Activated CD4-positive, alpha-beta T cell treated with anti-CD3 and anti-CD28 coated beads, Interleukin-2, amount 10 ng/mL, durations not matched to agents 24 days and 14 days (primary cell): ENCODE measurements around the gene CLDN34. TPM values are rescaled to one million over a fixed set of nuclear protein-coding genes. Genes with fewer than 3 reads are reported as not detected.

ENCODE experiments used
- DNase-seq: peaks from one replicate; pipeline ENCODE4 v3.0.0; 2022
- H3K27ac Mint-ChIP-seq: one replicate; pipeline ENCODE4 v1.8.0; 2022; ENCODE audit warnings: mild to moderate bottlenecking, mixed read lengths
- H3K27me3 Mint-ChIP-seq: one replicate; pipeline ENCODE4 v1.8.0; 2022; ENCODE audit warnings: mixed read lengths
- H3K36me3 Mint-ChIP-seq: one replicate; pipeline ENCODE4 v1.8.0; 2022; ENCODE audit warnings: low read depth, mild to moderate bottlenecking, mixed read lengths
- H3K4me1 Mint-ChIP-seq: one replicate; pipeline ENCODE4 v1.8.0; 2021; ENCODE audit warnings: mixed read lengths
- H3K4me3 Mint-ChIP-seq: one replicate; pipeline ENCODE4 v1.8.0; 2022; ENCODE audit warnings: mild to moderate bottlenecking, moderate library complexity, mixed read lengths
- H3K9me3 Mint-ChIP-seq: one replicate; pipeline ENCODE4 v1.8.0; 2021; ENCODE audit warnings: mixed read lengths
- intact Hi-C: fragments of 100-400 bp; cut with micrococcal nuclease; formaldehyde crosslinking; loops from one replicate; pipeline ENCODE4 v1.15.1; 2023
- total RNA-seq: library from RNA; stranded (reverse); gene quantifications from 2 replicates; pipeline ENCODE4 v1.2.3, GENCODE V29; 2022

CLDN34 gene
- total RNA-seq, 1 donor from 2014 or later = not detected

DNA sequence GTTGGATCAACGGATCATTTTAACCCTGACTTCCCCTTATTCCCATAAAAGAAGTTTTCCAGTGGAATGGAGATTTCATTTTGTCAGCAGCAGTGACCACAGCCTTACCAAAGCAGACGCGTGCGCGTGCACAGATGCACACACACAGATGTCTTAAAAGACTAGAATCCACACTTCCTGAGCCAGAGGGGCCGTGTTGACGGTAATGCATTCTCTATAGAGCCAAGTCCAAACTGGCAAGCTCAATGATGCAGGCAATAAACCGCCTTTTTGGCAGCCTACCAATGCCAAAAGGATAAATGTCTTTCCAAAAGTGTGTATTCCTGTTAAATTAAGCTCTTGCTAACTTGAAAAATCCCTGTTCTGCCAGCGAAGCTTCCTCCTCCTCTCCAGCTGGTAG, 18.8 kb upstream of the CLDN34 start:
- H3K27me3 Mint-ChIP-seq = peaks cover 24% of the 10 kb centered on the region
- no peaks in the 10 kb centered on the region for H3K4me1 Mint-ChIP-seq
- no peak for DNase-seq
- no peak overlapping the region for H3K4me3 Mint-ChIP-seq
- intact Hi-C loops = no loop called here
- H3K27ac Mint-ChIP-seq = no peak overlapping the region
- no peaks in the 10 kb centered on the region for H3K9me3 Mint-ChIP-seq
- H3K36me3 Mint-ChIP-seq = no peaks in the 10 kb centered on the region

DNA sequence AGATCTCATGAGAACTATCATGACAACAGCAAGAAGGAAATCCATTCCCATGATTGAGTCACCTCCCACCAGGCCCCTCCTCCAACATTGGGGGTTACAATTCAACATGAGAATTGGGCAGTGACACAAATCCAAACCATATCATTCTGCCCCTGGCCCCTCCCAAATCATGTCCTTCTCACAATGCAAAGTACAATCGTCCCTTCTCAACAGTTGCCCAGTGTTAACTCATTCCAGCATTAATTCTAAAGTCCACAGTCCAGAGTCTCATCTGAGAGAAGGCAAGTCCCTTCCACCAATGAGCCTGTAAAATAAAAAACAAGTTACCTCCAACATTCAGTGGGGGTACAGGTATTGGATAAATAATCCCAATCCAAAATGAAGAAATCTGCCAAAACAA, 14.9 kb upstream of the CLDN34 start:
- no peak overlapping the region for H3K27ac Mint-ChIP-seq
- H3K4me1 Mint-ChIP-seq = no peaks in the 10 kb centered on the region
- H3K36me3 Mint-ChIP-seq = no peaks in the 10 kb centered on the region
- peaks cover 16% of the 10 kb centered on the region for H3K27me3 Mint-ChIP-seq
- DNase-seq = no peak
- no peaks in the 10 kb centered on the region for H3K9me3 Mint-ChIP-seq
- no peak overlapping the region for H3K4me3 Mint-ChIP-seq
- intact Hi-C loops = no loop called here

DNA sequence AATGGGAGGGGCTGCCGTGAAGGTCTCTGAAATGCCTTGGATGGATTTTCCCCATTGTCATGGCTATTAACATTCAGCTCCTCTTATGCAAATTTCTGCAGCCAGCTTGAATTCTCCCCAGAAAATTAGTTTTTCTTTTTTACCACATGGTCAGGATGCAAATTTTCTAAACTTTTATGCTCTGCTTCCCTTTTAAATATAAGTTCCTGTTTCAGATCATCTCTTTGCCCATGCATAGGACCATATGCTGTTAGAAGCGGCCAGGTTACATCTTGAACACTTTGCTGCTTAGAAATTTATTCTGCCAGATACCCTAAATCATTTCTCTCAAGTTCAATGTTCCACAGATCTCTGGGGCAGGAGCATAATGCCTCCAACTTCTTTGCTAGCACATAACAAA, 13.8 kb upstream of the CLDN34 start:
- Mint-ChIP-seq H3K27me3 (peaks cover 9% of the 10 kb centered on the region), H3K36me3 (no peaks in the 10 kb centered on the region), H3K4me3 (no peak overlapping the region), H3K27ac (no peak overlapping the region), H3K4me1 (no peaks in the 10 kb centered on the region), H3K9me3 (no peaks in the 10 kb centered on the region)
- DNase-seq = no peak
- intact Hi-C loops = no loop called here

DNA sequence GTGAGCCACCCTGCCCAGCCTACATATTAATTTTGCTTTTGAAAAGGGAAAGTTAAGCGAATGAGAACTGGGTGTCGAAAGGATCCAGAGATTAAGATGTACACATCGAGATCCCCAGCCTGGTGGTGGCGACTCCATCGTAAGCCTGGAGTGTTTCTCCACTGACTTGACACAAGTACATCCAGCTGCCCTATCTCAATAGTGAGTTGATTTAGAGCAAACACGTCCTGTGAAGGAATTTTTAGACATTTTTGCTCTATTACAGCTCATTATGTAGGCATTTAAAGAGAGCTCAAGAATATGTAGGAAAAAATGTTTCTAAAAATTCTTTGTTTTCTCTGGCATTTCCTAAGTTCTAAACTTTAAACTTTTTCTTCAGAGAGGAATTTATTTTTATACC, 11.7 kb upstream of the CLDN34 start:
- H3K4me1 Mint-ChIP-seq = no peaks in the 10 kb centered on the region
- H3K4me3 Mint-ChIP-seq = no peak overlapping the region
- H3K9me3 Mint-ChIP-seq = no peaks in the 10 kb centered on the region
- intact Hi-C loops = no loop called here
- DNase-seq = no peak
- no peak overlapping the region for H3K27ac Mint-ChIP-seq
- H3K27me3 Mint-ChIP-seq = peaks cover 4% of the 10 kb centered on the region
- no peaks in the 10 kb centered on the region for H3K36me3 Mint-ChIP-seq

DNA sequence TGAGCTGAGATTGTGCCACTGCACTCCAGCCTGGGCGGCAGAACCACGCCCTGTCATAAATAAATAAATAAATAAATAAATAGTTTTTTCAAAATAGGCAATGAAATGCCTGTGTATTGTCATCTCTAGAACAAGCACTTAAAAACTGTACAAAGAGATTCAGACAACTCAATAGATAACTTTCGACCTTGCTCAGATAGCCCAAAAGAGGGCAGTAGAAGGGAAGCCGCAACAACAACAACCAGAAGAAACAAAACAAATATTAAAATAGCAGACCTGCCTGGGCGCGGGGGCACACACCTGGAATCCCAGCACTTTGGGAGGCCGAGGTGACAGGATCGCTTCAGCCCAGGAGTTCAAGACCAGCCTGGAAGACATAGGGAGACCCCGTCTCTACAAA, 9.4 kb upstream of the CLDN34 start:
- Mint-ChIP-seq H3K9me3 (no peaks in the 10 kb centered on the region), H3K27me3 (peaks cover 4% of the 10 kb centered on the region), H3K4me1 (no peaks in the 10 kb centered on the region), H3K36me3 (no peaks in the 10 kb centered on the region), H3K4me3 (no peak overlapping the region), H3K27ac (no peak overlapping the region)
- intact Hi-C loops = no loop called here
- DNase-seq = no peak

DNA sequence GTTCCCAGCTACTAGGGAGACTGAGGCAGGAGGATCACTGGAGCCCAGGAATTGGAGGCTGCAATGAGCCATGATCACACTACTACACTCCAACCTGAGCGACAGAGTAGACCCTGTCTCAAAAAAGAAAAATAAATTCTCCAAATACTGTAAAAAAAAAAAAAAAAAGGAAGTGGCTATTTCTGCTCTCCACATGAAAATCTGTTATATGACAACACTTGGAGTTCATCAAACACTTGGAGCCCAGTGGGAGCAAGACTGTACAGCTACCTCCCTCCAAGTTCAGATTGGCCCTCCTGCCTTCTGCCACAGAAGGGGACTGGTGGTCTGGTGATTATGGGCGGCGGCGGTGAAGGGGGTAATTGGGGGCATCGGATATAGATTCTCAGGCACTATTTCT, 9.0 kb upstream of the CLDN34 start:
- Mint-ChIP-seq H3K4me3 (no peak overlapping the region), H3K27ac (no peak overlapping the region), H3K4me1 (no peaks in the 10 kb centered on the region), H3K9me3 (no peaks in the 10 kb centered on the region), H3K36me3 (no peaks in the 10 kb centered on the region), H3K27me3 (peaks cover 4% of the 10 kb centered on the region)
- DNase-seq = no peak
- intact Hi-C loops = no loop called here

DNA sequence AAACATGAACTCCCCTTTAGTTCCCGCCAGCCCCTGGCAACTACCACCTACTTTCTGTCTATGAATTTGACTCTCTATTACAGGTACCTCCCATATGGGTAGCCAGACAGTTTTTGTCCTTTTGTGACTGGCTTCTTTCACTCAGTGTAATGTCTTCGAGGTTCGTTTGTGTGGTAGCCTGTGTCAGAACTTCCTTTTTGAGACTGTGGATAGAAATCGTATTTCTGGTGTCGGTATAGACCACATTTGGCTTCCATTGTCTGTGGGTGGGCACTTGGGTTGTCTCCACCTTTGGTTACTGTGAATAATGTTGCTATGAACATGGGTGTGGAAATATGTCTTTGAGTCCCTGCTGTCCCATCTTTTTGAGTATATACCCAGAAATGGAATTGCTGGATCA, 5.4 kb upstream of the CLDN34 start:
- no peaks in the 10 kb centered on the region for H3K9me3 Mint-ChIP-seq
- no peak overlapping the region for H3K27ac Mint-ChIP-seq
- peaks cover 4% of the 10 kb centered on the region for H3K27me3 Mint-ChIP-seq
- H3K4me3 Mint-ChIP-seq = no peak overlapping the region
- no peak for DNase-seq
- H3K36me3 Mint-ChIP-seq = no peaks in the 10 kb centered on the region
- intact Hi-C loops = no loop called here
- H3K4me1 Mint-ChIP-seq = no peaks in the 10 kb centered on the region

DNA sequence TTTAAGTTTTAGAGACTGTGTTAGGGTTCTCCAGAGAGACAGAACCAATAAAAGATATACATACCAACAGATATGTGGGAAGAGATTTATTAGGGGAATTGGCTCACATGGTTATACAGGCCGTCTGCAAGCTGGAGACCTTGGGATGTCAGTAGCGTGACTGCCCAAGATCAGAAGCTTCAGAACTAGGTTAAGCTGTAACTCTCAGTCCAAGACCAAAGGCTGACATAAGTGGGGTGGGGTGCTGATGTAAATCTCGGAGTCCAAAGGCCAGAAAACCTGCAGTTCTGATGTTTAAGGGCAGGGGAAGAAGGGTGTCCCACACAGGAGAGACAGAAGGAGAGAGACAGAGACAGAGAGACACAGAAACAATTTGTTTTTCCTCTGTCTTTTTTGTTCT, 10.5 kb downstream of the CLDN34 start:
- DNase-seq = no peak
- intact Hi-C loops = no loop called here
- H3K27ac Mint-ChIP-seq = no peak overlapping the region
- H3K4me3 Mint-ChIP-seq = no peak overlapping the region
- H3K27me3 Mint-ChIP-seq = peaks cover 3% of the 10 kb centered on the region
- H3K9me3 Mint-ChIP-seq = no peaks in the 10 kb centered on the region
- H3K36me3 Mint-ChIP-seq = no peaks in the 10 kb centered on the region
- H3K4me1 Mint-ChIP-seq = no peaks in the 10 kb centered on the region

DNA sequence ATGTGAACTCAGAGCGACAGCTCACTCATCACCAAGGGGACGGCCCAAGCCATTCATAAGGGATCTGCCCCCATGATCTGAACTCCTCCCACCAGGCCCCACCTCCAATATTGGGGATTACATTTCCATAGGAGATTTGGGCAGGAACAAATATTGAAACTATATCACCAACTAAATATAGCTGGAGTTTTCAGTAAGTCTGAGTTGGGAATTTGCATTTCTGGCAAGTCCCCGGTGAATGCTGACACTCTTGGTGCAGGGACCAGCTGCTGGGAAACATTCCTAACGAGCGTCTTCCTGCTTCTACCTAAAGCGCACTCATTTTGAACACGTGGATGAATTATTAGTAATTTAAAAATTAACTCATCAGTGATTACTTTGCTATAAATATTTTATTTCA, 13.2 kb downstream of the CLDN34 start:
- no peaks in the 10 kb centered on the region for H3K9me3 Mint-ChIP-seq
- peaks cover 5% of the 10 kb centered on the region for H3K27me3 Mint-ChIP-seq
- no peak overlapping the region for H3K27ac Mint-ChIP-seq
- H3K36me3 Mint-ChIP-seq = no peaks in the 10 kb centered on the region
- no peaks in the 10 kb centered on the region for H3K4me1 Mint-ChIP-seq
- no peak overlapping the region for H3K4me3 Mint-ChIP-seq
- intact Hi-C loops = no loop called here
- no peak for DNase-seq

DNA sequence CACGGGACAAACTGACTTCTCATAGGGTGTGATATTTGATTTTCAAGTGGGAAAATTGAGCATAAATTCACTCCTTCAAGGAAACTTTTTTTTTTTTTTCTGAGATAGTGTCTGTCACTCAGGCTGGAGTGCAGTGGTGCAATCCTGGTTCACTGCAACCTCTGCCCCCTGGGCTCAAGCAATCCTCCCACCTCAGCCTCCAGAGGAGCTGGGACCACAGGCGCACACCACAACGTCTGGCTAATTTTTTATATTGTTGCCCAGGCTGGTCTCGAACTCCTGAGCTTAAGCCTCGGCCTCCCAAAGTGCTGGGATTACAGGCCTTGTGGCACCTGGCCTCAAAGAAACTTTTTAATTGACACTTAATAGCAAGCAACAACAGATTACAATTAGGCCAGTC, 13.8 kb downstream of the CLDN34 start:
- DNase-seq = no peak
- Mint-ChIP-seq H3K4me1 (no peaks in the 10 kb centered on the region), H3K9me3 (no peaks in the 10 kb centered on the region), H3K27me3 (peaks cover 6% of the 10 kb centered on the region), H3K27ac (no peak overlapping the region), H3K36me3 (no peaks in the 10 kb centered on the region), H3K4me3 (no peak overlapping the region)
- intact Hi-C loops = no loop called here

DNA sequence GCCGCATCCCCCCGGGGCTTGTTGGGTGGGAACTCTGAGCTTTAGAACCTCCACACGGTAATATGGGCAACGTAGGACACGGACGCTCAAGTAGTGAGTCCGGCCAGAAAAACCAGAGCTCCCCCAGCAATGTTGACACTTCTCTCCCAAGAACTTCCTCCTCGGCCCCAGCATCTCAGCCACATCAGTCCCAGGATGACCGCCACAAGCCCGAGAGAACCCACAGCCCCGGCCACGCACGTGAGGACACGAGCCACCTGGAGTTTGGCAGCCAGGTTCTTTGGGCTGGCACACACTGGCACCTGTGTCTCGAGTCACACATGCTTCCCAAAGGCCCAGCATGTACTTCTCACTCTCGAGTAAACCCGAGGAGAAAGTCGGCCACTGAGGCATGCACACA, 16.3 kb downstream of the CLDN34 start:
- Mint-ChIP-seq H3K36me3 (no peaks in the 10 kb centered on the region), H3K4me3 (no peak overlapping the region), H3K4me1 (no peaks in the 10 kb centered on the region), H3K27ac (no peak overlapping the region), H3K27me3 (peaks cover 4% of the 10 kb centered on the region), H3K9me3 (no peaks in the 10 kb centered on the region)
- no peak for DNase-seq
- intact Hi-C loops = no loop called here

DNA sequence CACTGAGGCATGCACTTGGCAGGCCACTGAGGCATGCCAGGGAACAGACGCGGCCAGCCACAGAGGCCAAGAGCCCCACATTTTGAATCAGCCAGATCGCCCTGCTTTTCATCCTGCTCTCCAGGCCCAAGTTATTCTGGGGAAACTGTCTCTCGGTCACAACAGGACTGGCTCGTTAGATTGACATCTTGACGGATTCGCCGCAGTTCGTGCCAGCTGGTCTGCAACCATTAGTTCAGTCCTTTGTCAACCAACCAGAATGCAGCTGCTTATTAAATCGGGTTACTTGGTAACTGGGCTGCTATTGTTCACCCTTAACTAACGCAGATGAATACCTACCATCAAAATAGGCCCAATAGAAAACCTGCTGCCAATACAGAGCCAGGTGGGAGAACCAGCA, 16.7 kb downstream of the CLDN34 start:
- intact Hi-C loops = no loop called here
- Mint-ChIP-seq H3K27me3 (peaks cover 3% of the 10 kb centered on the region), H3K4me1 (no peaks in the 10 kb centered on the region), H3K36me3 (no peaks in the 10 kb centered on the region), H3K27ac (no peak overlapping the region), H3K4me3 (no peak overlapping the region), H3K9me3 (no peaks in the 10 kb centered on the region)
- DNase-seq = no peak

DNA sequence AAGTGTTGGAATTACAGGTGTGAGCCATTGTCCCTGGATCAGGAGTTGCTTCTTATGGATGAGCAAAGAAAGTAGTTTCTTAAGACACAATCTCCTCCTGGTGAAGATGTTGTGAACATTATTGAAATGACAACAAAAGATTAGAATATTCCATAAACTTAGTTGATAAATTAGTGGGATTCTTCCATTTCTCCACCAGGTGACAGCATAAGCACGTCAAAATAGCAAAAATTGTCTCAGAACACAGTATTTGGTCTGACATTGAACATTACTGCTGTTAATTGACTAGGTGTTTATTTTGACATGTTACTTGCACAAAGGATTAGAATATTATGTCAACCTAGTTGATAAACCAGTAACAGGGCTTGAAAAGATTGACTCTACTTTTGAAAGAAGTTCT, 21.6 kb downstream of the CLDN34 start:
- intact Hi-C loops = no loop called here
- DNase-seq = no peak
- no peaks in the 10 kb centered on the region for H3K36me3 Mint-ChIP-seq
- H3K4me3 Mint-ChIP-seq = no peak overlapping the region
- H3K9me3 Mint-ChIP-seq = no peaks in the 10 kb centered on the region
- peaks cover 3% of the 10 kb centered on the region for H3K27me3 Mint-ChIP-seq
- H3K4me1 Mint-ChIP-seq = no peaks in the 10 kb centered on the region
- H3K27ac Mint-ChIP-seq = no peak overlapping the region

DNA sequence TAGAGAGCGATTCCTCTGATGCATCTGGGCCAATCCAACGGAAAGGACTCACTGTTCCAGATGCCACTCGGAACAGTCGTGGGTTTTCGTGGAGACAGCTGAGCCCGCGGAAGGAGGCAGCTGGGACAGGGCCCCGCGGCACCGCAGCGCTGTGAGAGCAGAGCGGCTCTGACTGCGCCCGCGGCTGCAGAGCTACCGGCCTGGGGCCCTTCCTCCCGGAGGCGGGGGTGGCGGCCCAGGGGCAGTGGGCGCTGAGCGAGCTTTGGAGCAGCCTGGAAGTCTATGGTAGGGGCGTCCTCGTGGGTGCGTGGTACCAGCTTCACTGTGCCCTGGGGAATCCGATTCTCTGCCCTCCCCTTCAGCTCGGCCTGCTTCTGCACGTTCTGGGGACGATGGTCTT, 24.9 kb downstream of the CLDN34 start:
- H3K36me3 Mint-ChIP-seq = no peaks in the 10 kb centered on the region
- no peak for DNase-seq
- no peak overlapping the region for H3K27ac Mint-ChIP-seq
- H3K27me3 Mint-ChIP-seq = peaks cover 2% of the 10 kb centered on the region
- H3K4me1 Mint-ChIP-seq = peaks cover 2% of the 10 kb centered on the region
- H3K9me3 Mint-ChIP-seq = no peaks in the 10 kb centered on the region
- intact Hi-C loops = loop anchor here (5.0 kb wide), 1 partner anchor 105 kb away; no protein-coding TSS in a partner anchor
- H3K4me3 Mint-ChIP-seq = no peak overlapping the region

DNA sequence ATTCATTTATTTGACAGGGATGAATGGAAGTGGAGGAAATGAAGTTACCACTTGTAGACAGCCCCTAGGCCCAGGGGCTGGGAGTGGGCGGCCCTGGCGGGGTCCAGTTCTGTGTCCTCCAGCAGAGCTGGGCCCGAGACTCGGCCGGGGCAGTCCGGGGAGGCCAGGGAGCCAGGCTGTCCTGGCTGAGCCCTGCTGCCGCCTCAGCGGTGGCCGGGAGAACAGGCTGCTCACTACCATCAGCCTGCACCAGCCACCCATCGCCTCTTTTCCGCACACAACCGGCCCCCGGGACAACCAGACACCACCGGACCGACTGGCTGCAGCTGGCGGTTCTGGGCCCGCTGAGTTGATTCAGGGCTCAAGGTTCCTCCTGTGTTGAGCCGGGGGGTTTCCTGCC, 25.6 kb downstream of the CLDN34 start:
- no peak overlapping the region for H3K27ac Mint-ChIP-seq
- H3K9me3 Mint-ChIP-seq = no peaks in the 10 kb centered on the region
- DNase-seq = no peak
- H3K4me3 Mint-ChIP-seq = no peak overlapping the region
- peaks cover 7% of the 10 kb centered on the region for H3K4me1 Mint-ChIP-seq
- intact Hi-C loops = loop anchor here (5.0 kb wide), 1 partner anchor 105 kb away; no protein-coding TSS in a partner anchor
- H3K36me3 Mint-ChIP-seq = no peaks in the 10 kb centered on the region
- H3K27me3 Mint-ChIP-seq = peaks cover 2% of the 10 kb centered on the region
